ENCODE measurements around the gene RUFY1. TPM values are rescaled to one million over a fixed set of nuclear protein-coding genes. Genes with fewer than 3 reads are reported as not detected.

RUFY1 gene
- polyA plus RNA-seq, 1 of the 3 experiments (the other 2 are of a cell fraction) = 30.3 TPM

DNA sequence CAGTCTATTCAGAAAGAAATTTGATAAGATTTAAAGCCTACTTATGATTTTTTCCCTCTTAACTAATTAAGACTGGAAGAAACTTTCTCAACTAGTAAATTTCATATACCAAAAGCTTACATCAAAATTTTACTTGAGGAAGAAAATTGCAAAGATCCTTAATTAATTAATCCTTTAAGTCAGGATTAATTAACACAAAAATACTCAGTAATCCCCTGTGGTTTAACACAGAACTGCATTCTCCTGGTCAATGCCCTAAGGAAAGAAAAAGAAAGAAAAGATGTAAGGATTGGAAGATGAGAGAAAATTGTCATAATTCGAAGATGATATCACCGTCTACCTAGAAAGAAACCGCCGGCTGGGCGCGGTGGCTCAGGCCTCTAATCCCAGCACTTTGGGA lies 17.3 kb upstream of the RUFY1 start:
- Histone ChIP-seq H3K4me1 (ENCODE audit: control insufficient read depth in 1 of 2, insufficient read depth in 2 of 2, low read depth in 1 of 2, low read length in 1 of 2) (no peaks in the 10 kb centered on the region), H3K9ac (no peak overlapping the region), H3K4me3 (ENCODE audit: low read depth in 2 of 2, low read length in 1 of 2) (no peak overlapping the region), H2AFZ (ENCODE audit: low read depth) (no peak overlapping the region), H3K9me2 (no peaks in the 10 kb centered on the region), H3F3A (replicated peaks; ENCODE audit: insufficient read depth) (no peaks in the 10 kb centered on the region), H3K36me3 (replicated peaks in 1 of 2; ENCODE audit: control insufficient read depth in 1 of 2, insufficient read depth in 2 of 2, low read length in 1 of 2) (no peaks in the 10 kb centered on the region), H3K79me2 (ENCODE audit: insufficient read depth) (no peaks in the 10 kb centered on the region), H3K27ac (ENCODE audit: low read depth in 2 of 2, low read length in 1 of 2) (no peak overlapping the region), H4K20me1 (ENCODE audit: insufficient read depth) (no peaks in the 10 kb centered on the region), H3K27me3 (ENCODE audit: insufficient read depth) (no peaks in the 10 kb centered on the region), H3K9me3 (no peaks in the 10 kb centered on the region), H3K4me2 (no peak overlapping the region)
- 80% methylated on average over 6 of the region's 6 CpGs for WGBS (ENCODE audit: low lambda C conversion rate)
- CTCF ChIA-PET = interaction anchor here (0.7 to 1.3 kb wide), 3 partner anchors 13 to 189 kb away, joined by 3 read pairs; no protein-coding TSS in a partner anchor
- POLR2A ChIA-PET = no interaction called here
- TF ChIP-seq ELF1 (IDR thresholded peaks at IDR 0.05) (no peak), GATA2 (CRISPR knock-in tag; IDR thresholded peaks at IDR 0.05) (no peak), MAX (IDR thresholded peaks at IDR 0.05; ENCODE audit: low read depth) (no peak), PBX3 (IDR thresholded peaks at IDR 0.05) (no peak)
- DNase-seq = no peak

DNA sequence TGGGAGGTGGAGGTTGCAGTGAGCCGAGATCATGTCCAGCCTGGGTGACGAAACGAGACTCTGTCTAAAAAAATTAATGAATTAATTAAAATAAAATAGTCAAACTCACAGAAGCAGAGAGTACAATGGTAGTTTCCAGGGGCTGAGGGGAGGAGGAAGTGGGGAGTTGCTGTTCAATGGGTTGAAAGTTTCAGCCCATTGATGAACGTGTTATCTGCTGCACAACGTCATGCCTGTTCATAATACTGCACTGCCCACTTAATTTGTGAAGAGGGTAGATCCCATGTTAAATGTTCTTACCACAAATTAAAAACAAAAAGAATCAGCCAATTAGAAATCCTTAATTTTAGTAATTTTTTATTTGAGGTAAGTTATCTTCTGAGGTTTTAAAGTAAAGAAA lies 16.4 kb upstream of the RUFY1 start:
- no peak overlapping the region for H3K4me3 ChIP-seq (ENCODE audit: low read depth in 2 of 2, low read length in 1 of 2)
- no peaks in the 10 kb centered on the region for H3K36me3 ChIP-seq (replicated peaks in 1 of 2; ENCODE audit: control insufficient read depth in 1 of 2, insufficient read depth in 2 of 2, low read length in 1 of 2)
- no peaks in the 10 kb centered on the region for H3K27me3 ChIP-seq (ENCODE audit: insufficient read depth)
- H3K4me2 ChIP-seq = no peak overlapping the region
- no peaks in the 10 kb centered on the region for H3F3A ChIP-seq (replicated peaks; ENCODE audit: insufficient read depth)
- H4K20me1 ChIP-seq (ENCODE audit: insufficient read depth) = no peaks in the 10 kb centered on the region
- no peaks in the 10 kb centered on the region for H3K9me2 ChIP-seq
- no peaks in the 10 kb centered on the region for H3K79me2 ChIP-seq (ENCODE audit: insufficient read depth)
- no peak for DNase-seq
- TF ChIP-seq RAD21 (IDR thresholded peaks at IDR 0.05; ENCODE audit: low read length) (no peak), SMC3 (IDR thresholded peaks at IDR 0.05; ENCODE audit: low read depth, low read length) (no peak), RXRA (IDR thresholded peaks at IDR 0.05; ENCODE audit: borderline replicate concordance, low read depth) (no peak), POLR2AphosphoS5 (IDR thresholded peaks at IDR 0.05; ENCODE audit: low read depth, low read length) (no peak), FOSL2 (IDR thresholded peaks at IDR 0.05; ENCODE audit: borderline replicate concordance, low read depth) (no peak), NRF1 (IDR thresholded peaks at IDR 0.05; ENCODE audit: low read depth, low read length) (no peak), TEAD4 (IDR thresholded peaks at IDR 0.05; ENCODE audit: borderline replicate concordance, insufficient read depth) (no peak), FOXM1 (IDR thresholded peaks at IDR 0.05; ENCODE audit: low read depth) (no peak), YY1 (IDR thresholded peaks at IDR 0.05; ENCODE audit: low read depth) (no peak), CHD2 (IDR thresholded peaks at IDR 0.05; ENCODE audit: low read length, partially characterized antibody) (no peak), GABPA (IDR thresholded peaks at IDR 0.05; ENCODE audit: low read depth) (no peak), EZH2phosphoT487 (IDR thresholded peaks at IDR 0.05; ENCODE audit: borderline replicate concordance, low read depth) (no peak), MEF2A (IDR thresholded peaks at IDR 0.05; ENCODE audit: borderline replicate concordance, low read depth) (no peak)
- TF ChIP-seq, protein P1, sequence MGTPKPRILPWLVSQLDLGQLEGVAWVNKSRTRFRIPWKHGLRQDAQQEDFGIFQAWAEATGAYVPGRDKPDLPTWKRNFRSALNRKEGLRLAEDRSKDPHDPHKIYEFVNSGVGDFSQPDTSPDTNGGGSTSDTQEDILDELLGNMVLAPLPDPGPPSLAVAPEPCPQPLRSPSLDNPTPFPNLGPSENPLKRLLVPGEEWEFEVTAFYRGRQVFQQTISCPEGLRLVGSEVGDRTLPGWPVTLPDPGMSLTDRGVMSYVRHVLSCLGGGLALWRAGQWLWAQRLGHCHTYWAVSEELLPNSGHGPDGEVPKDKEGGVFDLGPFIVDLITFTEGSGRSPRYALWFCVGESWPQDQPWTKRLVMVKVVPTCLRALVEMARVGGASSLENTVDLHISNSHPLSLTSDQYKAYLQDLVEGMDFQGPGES (IDR thresholded peaks at IDR 0.05; ENCODE audit: low read depth, low read length) = no peak
- TF ChIP-seq, protein P2, sequence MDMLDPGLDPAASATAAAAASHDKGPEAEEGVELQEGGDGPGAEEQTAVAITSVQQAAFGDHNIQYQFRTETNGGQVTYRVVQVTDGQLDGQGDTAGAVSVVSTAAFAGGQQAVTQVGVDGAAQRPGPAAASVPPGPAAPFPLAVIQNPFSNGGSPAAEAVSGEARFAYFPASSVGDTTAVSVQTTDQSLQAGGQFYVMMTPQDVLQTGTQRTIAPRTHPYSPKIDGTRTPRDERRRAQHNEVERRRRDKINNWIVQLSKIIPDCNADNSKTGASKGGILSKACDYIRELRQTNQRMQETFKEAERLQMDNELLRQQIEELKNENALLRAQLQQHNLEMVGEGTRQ (IDR thresholded peaks at IDR 0.05; ENCODE audit: borderline replicate concordance, low read depth, low read length) = no peak
- TF ChIP-seq, protein P3, sequence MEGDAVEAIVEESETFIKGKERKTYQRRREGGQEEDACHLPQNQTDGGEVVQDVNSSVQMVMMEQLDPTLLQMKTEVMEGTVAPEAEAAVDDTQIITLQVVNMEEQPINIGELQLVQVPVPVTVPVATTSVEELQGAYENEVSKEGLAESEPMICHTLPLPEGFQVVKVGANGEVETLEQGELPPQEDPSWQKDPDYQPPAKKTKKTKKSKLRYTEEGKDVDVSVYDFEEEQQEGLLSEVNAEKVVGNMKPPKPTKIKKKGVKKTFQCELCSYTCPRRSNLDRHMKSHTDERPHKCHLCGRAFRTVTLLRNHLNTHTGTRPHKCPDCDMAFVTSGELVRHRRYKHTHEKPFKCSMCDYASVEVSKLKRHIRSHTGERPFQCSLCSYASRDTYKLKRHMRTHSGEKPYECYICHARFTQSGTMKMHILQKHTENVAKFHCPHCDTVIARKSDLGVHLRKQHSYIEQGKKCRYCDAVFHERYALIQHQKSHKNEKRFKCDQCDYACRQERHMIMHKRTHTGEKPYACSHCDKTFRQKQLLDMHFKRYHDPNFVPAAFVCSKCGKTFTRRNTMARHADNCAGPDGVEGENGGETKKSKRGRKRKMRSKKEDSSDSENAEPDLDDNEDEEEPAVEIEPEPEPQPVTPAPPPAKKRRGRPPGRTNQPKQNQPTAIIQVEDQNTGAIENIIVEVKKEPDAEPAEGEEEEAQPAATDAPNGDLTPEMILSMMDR (IDR thresholded peaks at IDR 0.05) = no peak
- H3K27ac ChIP-seq (ENCODE audit: low read depth in 2 of 2, low read length in 1 of 2) = no peak overlapping the region
- CTCF ChIA-PET = interaction anchor here (1.3 kb wide), 1 partner anchor 30 kb away, joined by 3 read pairs; no protein-coding TSS in a partner anchor
- no peaks in the 10 kb centered on the region for H3K4me1 ChIP-seq (ENCODE audit: control insufficient read depth in 1 of 2, insufficient read depth in 2 of 2, low read depth in 1 of 2, low read length in 1 of 2)
- H2AFZ ChIP-seq (ENCODE audit: low read depth) = no peak overlapping the region
- no peaks in the 10 kb centered on the region for H3K9me3 ChIP-seq
- no peak overlapping the region for H3K9ac ChIP-seq
- POLR2A ChIA-PET = no interaction called here
- 80% methylated on average over 5 of the region's 5 CpGs for WGBS (ENCODE audit: low lambda C conversion rate)
